ENCODE measurements around the gene UBE2L6.

UBE2L6 gene

DNA sequence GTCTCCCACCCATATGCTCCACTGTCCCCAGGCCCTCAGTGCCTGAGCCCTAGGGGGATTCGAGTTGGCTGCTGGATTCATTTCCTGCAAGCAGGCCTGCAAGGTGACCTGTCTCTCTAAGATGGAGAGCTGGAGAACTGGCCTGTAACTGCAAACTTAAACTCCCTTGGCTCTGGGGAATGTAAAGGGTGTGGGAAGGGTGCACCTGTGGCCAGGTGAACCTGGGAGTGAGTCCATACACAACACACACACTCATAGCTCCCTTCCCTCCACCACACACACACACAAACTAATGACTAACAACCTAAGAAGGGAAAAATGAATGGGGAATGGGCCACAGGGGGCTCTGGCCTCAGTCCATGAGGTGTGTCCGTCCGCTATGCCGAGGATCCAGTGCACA, 15.5 kb downstream of the UBE2L6 start:
- H3K4me3 ChIP-seq (ENCODE audit: low read depth, low read length), result no peak overlapping the region
- TF ChIP-seq, protein P1, sequence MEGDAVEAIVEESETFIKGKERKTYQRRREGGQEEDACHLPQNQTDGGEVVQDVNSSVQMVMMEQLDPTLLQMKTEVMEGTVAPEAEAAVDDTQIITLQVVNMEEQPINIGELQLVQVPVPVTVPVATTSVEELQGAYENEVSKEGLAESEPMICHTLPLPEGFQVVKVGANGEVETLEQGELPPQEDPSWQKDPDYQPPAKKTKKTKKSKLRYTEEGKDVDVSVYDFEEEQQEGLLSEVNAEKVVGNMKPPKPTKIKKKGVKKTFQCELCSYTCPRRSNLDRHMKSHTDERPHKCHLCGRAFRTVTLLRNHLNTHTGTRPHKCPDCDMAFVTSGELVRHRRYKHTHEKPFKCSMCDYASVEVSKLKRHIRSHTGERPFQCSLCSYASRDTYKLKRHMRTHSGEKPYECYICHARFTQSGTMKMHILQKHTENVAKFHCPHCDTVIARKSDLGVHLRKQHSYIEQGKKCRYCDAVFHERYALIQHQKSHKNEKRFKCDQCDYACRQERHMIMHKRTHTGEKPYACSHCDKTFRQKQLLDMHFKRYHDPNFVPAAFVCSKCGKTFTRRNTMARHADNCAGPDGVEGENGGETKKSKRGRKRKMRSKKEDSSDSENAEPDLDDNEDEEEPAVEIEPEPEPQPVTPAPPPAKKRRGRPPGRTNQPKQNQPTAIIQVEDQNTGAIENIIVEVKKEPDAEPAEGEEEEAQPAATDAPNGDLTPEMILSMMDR (IDR thresholded peaks at IDR 0.05; ENCODE audit: low read depth, low read length), result no peak

DNA sequence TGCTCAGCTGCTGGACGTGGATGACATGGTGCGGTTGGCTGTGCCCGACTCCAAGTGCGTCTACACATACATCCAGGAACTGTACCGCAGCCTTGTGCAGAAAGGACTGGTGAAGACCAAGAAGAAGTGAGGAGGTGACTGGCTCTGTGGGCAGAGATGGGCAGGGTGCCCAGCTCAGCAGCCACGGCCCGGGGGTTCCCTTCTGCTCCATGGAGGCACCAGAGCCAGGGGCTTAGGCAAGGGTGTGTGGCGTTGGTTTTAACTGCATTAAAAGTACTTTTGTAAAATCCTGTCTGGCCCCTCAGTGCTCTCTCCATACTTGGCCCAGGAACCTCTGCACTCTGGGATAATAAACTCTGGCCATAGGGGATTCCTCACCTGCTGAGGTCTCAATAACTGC, 17.5 kb downstream of the UBE2L6 start:
- TF ChIP-seq, protein P1 (IDR thresholded peaks at IDR 0.05; ENCODE audit: low read depth, low read length), result no peak
- no peak overlapping the region for H3K4me3 ChIP-seq (ENCODE audit: low read depth, low read length)

DNA sequence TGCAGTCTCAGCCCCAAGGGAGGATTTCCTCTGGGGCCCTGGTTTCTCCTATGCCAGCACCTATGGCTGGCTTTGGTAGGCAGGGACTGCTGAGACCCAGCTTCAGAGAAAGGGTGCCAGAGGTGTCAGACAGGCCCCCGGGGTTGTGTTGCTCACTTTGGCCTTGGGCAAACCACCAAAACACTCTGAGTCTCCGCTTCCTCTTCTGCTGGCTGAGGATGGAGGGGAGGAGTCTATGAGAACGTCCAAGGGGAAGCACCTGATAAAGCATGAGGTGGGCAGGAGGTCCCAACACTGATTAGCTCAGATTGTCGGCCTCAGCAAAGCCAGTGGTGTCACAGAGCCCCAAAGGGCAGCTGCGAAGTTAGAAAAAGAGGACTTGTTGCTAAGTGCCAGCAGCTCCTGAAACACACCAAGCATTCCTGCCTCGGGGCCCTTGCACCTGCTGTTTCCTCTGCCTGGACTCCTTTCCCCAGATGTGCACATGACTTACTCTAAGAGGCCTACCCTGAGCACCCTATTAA, 19.6 kb downstream of the UBE2L6 start:
- TF ChIP-seq, protein P1 (IDR thresholded peaks at IDR 0.05; ENCODE audit: low read depth, low read length), result no peak
- H3K4me3 ChIP-seq (ENCODE audit: low read depth, low read length), result no peak overlapping the region

- TF ChIP-seq, protein P1 (IDR thresholded peaks at IDR 0.05; ENCODE audit: low read depth, low read length), result 0 out of 2 replicates have a peak, but pooled peaks have one; percentile 18
- no peak overlapping the region for H3K4me3 ChIP-seq (ENCODE audit: low read depth, low read length)
These were observed 20.5 kb downstream of the UBE2L6 start for GRCh38 chr11:57546869-57547475.

DNA sequence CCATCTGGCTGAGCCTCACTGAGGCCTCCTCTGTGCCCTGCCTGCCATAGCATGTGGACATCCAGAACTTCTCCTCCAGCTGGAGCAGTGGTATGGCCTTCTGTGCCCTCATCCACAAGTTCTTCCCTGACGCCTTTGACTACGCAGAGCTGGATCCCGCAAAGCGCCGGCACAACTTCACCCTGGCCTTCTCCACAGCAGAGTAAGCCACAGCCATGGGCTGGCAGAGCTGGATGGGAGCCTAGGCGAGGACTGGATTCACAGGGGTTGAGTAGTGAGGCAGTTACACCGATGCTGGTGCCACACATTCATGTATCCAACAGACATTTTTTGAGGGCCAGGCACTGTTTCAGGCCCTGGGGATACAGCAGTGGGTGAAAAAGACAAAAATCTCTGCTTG, 21.0 kb downstream of the UBE2L6 start:
- TF ChIP-seq, protein P1 (IDR thresholded peaks at IDR 0.05; ENCODE audit: low read depth, low read length), result no peak
- no peak overlapping the region for H3K4me3 ChIP-seq (ENCODE audit: low read depth, low read length)

DNA sequence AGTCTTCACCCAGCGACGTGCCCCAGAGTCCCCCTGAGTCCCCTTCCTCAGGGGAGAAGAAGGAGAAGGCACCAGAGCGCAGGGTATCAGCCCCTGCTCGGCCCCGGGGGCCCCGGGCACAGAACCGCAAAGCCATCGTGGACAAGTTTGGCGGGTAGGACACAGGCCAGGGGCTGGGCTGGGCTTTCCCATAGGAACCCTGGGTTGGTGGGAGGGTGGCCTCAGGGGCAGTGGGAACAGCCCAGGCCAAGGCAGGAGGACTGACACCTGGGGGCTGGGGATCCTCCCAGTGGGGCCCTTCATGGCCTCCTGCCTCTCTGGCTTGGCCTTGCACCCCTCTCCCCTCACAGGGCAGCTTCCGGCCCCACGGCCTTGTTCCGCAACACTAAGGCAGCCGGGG, 21.6 kb downstream of the UBE2L6 start:
- TF ChIP-seq, protein P1 (IDR thresholded peaks at IDR 0.05; ENCODE audit: low read depth, low read length), result no peak
- no peak overlapping the region for H3K4me3 ChIP-seq (ENCODE audit: low read depth, low read length)

GRCh38 chr11:57544566-57544965, 22.9 kb downstream of the UBE2L6 start:
- TF ChIP-seq, protein P1 (IDR thresholded peaks at IDR 0.05; ENCODE audit: low read depth, low read length), result no peak

More at GRCh38 chr11:57544566-57544965, 22.9 kb downstream of the UBE2L6 start:
- H3K4me3 ChIP-seq (ENCODE audit: low read depth, low read length), result no peak overlapping the region

Measured in WI38 (cell line).